NCI-H187 (cell line): Measurements from ENCODE around the gene ASTN2.

ENCODE experiments used
- DNase-seq, 2 experiments: peaks; one replicate each; lab custom pipeline; 2025; lab: John Stamatoyannopoulos, UW

Gene ASTN2

GRCh38 chr9:117359910-117360309, 54.9 kb downstream of the ASTN2 start:
- DNase-seq, result no peak

DNA sequence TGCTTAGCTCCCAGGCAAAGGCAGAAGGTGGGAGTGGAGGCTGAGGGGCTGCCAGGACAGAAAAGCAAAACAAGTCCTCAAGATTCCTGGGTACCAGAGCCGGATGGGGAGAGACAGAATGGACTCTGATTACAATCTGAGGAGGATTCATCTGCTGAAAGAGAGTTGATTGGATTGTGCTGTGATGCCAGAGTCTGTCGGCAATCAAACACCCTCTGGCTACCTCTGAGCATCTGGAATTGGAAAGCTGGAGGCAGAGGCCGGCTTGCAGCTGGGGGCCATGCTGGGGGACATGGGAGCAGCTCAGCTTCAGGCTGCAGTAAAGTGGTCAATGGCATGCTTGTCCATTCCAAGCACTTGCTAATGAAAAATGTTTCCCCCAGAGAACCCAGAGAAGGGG, 59.3 kb downstream of the ASTN2 start:
- DNase-seq, result no peak

DNA sequence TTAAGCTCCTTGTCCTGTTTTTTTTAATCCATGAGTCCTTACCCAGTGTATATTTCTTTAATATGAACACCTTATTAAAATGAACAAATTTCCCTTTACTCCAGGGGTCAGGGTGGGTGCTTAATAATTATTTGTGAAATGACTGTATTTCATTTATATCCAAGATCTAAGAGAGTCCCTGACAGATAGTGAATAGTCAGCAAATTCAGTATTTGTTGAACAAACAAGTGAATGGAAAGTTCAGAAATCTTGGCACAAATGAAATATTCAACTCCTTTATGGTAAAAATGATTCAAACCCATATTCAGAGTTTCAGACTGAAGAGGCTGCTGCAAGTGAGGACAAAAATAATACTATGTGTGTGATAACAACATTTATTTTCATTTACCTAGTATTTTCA, 59.9 kb downstream of the ASTN2 start:
- no peak for DNase-seq

DNA sequence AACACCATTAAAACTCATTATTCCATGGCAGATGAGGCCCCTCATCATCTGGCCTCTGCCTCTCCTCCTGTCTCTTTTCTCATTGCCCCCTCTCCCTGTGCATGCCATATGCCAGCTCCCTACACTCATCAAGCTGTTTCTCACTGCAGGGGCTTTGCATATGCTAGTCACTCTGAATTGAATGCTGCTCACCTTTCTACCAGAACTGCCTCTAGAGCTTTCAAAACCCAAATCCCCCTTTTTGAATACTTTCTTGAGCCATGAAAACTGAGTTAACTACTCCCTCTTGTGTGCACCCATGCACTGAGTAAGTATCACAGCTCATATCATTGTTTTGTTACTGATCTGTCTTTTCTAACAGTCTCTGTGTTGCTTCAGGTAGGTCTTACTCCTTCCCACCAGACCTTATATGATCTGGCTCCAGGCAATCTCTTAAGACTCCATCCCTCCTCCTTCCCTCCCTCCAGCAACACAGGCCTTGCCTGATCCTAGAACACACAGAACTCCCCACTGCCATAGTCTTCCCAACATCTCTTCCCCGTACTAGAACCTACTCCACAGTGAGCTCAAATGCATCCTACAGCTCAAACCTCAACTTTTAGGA, 60.5 kb downstream of the ASTN2 start:
- no peak for DNase-seq

DNA sequence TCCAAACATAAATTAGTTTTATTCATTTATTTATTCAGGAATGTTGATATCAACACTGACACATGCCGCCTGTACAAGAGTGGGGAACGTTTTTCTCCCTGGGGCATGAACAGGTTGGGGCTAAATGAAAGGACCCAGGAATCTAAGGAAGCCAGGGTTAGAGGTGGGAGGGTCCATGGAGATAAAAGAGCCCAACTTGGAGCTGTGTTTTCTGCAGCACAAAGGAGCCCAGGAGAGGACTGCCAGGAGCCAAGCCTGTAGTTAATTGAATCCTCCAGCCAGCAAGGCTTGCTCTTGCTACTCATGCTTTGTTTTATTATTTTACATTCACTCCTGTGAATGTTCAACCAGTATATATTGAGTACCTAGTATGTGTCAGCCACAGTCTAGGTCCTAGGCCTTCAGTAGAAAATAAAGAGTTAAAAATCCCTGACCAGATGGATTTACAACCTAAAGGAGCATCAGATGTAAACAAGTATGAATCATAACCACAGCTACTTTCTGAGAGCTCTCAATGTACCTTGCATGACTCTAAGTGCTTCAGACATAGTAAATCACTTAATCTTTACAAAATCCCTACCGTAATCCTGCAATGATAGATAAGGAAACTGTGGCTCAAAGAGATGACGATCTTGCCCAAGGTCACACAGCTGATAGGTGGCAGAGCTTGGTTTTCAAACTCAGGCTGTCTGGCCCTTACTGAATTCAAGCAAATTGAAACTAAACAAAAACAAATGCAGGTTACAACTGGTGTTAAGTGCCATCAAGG, 69.8 kb downstream of the ASTN2 start:
- DNase-seq, result no peak

- DNase-seq, result no peak
Observed at GRCh38 chr9:117343427-117343826, 71.4 kb downstream of the ASTN2 start.

GRCh38 chr9:117341151-117341550, 73.7 kb downstream of the ASTN2 start:
- no peak for DNase-seq

GRCh38 chr9:117340422-117340821, 74.4 kb downstream of the ASTN2 start:
- no peak for DNase-seq

DNA sequence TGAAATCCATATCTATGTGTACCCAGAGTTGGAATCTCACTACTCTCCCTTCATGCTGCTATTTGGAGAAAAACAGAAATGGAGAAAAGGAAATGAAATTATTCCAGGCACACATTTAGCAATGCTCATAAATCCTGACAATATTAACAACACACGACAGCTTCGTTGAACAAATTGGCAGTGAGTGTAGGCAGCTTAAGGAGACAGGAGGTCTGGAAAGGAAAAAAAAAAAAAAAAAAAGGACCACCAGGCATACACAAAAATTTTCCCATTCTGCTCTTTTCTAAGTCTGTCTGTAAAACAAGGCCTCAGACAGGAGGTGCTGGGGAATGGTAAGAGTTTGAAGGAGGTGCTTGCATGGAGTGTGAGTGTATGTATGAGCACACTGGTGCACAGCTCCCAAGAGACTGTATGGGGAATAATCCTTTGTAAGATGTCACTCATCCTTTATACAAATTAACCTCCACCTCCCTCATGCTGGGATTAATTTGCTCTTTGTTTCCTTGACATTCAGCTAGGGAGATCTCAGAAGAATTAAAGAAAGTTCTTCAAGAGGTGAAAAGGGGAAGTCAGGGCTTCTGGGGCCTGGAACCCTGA, 78.9 kb downstream of the ASTN2 start:
- no peak for DNase-seq

DNA sequence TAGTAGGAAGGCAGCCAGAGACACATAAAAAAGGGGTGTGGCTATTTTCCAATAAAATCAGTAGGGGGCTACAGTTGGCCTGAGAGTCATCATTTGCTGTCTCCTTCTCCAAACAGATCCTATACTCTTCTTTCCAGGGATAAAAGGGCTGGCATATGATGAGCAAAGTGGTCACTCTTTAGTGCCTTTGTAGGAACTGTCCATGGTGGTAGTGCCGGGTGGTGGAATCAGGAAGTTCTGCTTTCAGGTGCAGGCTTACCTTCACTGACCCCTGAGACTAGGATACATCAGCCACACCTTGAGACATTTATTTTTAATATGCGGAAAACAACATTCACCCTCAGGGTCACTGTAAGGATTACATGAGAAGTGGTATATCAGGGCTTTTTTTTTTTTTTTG, 80.8 kb downstream of the ASTN2 start:
- DNase-seq, result no peak

GRCh38 chr9:117325831-117326230, 89.0 kb downstream of the ASTN2 start:
- no peak for DNase-seq

DNA sequence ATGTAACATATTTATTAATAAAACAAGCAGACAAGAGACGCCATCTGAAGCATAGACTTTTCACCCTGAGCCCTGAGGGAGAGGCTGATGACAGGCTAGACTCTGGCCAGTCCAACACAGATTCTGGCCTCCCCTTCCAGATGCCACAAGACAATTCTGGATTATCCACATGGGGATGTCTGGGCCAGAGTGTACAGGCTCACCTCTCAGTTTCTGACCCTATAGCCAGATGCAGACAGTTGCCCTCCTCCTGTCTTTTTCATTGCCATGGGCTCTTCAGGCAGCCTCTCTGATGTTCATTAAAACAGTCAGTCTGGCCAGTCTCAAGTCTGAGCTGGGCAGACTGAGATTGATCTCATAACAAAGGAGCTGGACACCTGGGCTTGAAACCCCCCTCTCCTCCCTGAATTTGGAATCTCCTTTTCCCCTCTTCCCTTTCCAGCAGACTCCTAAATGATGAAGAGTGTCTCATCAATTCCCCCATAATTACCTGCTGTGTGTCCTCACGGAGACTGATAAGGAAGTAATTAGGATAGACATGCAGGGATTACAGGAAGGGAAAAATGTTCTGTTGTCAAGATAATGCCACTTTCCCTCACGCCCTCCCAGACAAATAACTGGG, 89.6 kb downstream of the ASTN2 start:
- no peak for DNase-seq

GRCh38 chr9:117323390-117323789, 91.5 kb downstream of the ASTN2 start:
- no peak for DNase-seq

- no peak for DNase-seq
Observed at GRCh38 chr9:117317192-117317591, 97.7 kb downstream of the ASTN2 start.

DNA sequence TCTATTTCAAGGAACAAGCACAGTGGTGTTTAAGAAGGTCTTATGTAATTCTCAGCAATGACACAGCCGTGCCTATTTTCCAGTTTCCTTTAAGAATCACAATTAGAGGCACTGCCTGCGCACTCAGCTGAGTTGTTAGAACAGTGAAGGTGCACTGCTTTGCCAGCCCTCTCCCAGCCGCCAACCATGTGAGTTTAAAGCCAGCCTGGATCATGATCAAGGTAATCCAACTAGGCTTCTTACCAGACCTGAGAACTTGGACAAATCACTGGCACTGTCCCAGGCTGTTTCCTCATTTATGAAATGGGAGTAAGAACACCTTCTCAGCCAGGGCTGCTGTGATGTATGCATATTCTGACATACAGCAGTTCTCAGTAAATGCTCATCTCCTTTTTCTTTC, 99.6 kb downstream of the ASTN2 start:
- DNase-seq, result no peak

GRCh38 chr9:117313989-117314388, 100.9 kb downstream of the ASTN2 start:
- no peak for DNase-seq

DNA sequence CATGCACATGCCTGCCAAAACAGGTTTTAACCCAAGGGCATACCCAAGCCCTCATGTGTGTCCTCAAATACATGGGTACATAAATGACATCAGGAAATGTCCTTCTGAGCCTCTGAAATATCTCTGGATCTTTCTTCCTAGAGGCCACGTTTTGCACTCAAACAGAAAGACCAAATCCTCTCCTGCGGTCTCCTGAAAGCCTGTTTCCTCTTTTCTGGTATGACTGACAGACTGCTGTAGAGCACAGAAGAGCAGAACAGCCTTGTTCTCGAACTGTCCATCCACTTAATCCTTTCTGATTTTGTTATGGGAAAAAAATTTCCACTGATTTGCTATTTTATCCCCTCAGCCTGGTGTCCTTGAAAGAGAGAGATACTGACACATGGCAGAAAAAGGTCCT, 107.2 kb downstream of the ASTN2 start:
- DNase-seq, result no peak

DNA sequence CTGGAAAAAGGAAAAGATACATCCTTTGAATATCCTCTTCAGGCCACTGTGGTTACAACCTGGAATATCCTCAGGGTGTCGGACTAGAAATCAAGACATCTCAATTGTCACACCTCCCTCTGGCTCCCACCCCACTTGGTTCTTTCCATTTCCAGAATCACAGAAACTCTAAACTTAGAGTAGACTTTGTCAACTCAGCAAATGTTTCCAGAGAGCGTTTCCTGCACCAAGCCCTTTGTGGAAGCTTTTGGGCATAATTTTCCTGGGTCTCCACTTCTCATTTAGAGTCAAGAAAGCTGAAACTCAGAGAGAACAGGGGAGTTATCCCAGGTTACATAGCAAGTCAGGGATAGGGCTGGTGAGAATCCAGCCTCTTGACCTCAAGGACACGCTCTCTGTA, 108.8 kb downstream of the ASTN2 start:
- DNase-seq, result no peak

- DNase-seq, result no peak
Observed at GRCh38 chr9:117305454-117305853, 109.4 kb downstream of the ASTN2 start.

GRCh38 chr9:117304549-117304948, 110.3 kb downstream of the ASTN2 start:
- no peak for DNase-seq

DNA sequence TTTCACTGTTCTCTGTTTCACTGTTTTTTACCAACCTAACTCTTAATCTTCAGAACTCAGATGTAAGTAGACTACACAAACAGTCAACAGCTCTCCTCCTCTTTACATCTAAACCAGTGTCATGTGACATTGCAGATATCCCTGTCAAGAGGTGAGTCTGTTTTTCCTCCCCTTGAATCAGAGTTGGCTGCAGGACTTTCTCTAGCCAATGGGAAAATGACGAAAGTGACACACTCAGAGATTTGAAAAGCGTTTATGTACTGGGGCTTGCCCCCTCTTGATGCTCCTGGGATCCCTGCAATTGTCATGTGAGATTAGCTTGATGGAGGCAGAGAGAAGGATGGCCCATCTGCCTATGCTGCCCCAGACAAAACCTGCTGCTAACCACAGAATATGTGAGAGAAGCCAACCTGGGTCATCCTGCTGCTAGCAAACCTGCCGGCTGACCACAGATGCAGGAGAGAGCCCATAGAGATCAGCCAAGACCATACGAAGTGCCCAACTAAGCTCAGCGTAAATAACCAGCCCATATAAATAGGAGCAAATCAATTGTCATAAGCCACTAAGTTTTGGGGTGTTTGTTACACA, 111.1 kb downstream of the ASTN2 start:
- DNase-seq, result no peak

DNA sequence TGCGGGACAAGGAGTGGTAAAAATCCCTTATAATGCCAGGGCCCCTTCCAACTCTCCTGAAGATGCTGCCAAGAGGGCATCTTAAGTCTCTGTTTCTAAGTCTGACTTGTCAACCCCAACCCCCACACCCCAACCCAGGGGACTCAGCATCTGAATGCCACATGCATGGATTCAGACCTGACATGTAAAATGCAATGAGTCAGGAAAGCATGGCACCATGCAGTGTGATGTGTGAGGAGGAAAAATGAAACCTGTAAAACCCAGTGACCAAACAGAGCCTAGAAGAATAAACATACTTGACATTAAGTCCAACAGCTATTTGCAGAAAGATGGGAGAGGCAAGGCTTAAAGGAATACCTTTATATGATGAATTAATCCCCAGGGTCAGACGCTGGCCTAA, 112.4 kb downstream of the ASTN2 start:
- DNase-seq, result no peak
